PC-3 (cell line): ENCODE data around the gene ABHD15.

Experiments used
- EZH2 ChIP-seq: fragments of 300-600 bp; sonication (generic); IDR thresholded peaks from one replicate; pipeline ENCODE4 v1.6.1; 2017; ENCODE audit warnings: antibody characterized with exemption, mild to moderate bottlenecking, low read length; ENCODE audit not compliant: unreplicated experiment
- EZH2phosphoT487 ChIP-seq: fragments of 300-600 bp; sonication (generic); IDR thresholded peaks from 2 replicates; pipeline ENCODE4 v1.6.1; 2018; ENCODE audit warnings: mild to moderate bottlenecking, antibody characterized with exemption, low read length, borderline replicate concordance
- TF ChIP-seq, protein P1 (sequence below): fragments of 300-600 bp; sonication (generic); conservative IDR thresholded peaks from 2 replicates; pipeline ENCODE4 v1.5.1; 2017; ENCODE audit warnings: antibody characterized with exemption, low read depth, mild to moderate bottlenecking, low read length

- TF ChIP-seq, protein P1, sequence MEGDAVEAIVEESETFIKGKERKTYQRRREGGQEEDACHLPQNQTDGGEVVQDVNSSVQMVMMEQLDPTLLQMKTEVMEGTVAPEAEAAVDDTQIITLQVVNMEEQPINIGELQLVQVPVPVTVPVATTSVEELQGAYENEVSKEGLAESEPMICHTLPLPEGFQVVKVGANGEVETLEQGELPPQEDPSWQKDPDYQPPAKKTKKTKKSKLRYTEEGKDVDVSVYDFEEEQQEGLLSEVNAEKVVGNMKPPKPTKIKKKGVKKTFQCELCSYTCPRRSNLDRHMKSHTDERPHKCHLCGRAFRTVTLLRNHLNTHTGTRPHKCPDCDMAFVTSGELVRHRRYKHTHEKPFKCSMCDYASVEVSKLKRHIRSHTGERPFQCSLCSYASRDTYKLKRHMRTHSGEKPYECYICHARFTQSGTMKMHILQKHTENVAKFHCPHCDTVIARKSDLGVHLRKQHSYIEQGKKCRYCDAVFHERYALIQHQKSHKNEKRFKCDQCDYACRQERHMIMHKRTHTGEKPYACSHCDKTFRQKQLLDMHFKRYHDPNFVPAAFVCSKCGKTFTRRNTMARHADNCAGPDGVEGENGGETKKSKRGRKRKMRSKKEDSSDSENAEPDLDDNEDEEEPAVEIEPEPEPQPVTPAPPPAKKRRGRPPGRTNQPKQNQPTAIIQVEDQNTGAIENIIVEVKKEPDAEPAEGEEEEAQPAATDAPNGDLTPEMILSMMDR = no peak
- TF ChIP-seq EZH2phosphoT487 (no peak), EZH2 (no peak)
These were observed 3.0 kb downstream of the ABHD15 start for GRCh38 chr17:29563816-29564215.
